ENCODE data around the gene MCM5. TPM values are rescaled to one million over a fixed set of nuclear protein-coding genes. Genes with fewer than 3 reads are reported as not detected.

The MCM5 gene
- total and polyA plus RNA-seq, 2 donors: 27.1 to 86.9 TPM

DNA sequence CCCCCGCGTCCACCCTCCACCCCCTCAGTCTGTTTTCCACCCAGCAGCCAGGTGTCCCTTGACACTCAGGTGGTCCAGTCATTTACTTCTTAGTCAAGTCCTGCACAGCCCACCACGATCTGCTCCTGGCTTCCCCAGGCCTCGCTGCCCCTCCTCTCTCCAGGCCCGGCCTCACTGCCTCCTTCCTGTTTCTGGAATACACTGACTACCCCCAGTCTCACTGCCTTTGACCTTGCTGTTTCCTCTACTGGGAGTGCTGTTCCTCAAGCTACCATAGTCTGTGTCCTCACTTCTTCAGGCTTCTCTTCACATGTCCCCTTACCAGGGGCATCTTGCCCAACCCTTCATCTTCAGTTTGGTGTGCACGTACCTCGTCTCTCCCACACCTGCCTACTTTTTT is 7.4 kb downstream of the MCM5 start:
- no peaks in the 10 kb centered on the region for H3K9me3 ChIP-seq (ENCODE audit: control insufficient read depth in 2 of 2, insufficient read depth in 1 of 2, low read length in 1 of 2)
- no peak overlapping the region for H3K4me3 ChIP-seq (ENCODE audit: low read length in 2 of 2)
- no peaks in the 10 kb centered on the region for H3K27me3 ChIP-seq (ENCODE audit: control insufficient read depth in 2 of 2, insufficient read depth in 1 of 2, low read length in 1 of 2)
- peaks cover 84 to 88% of the 10 kb centered on the region in 2 donors for H3K36me3 ChIP-seq (ENCODE audit: control insufficient read depth in 2 of 2, insufficient read depth in 2 of 2, low read length in 1 of 2)
- H3K27ac ChIP-seq (ENCODE audit: low read depth in 1 of 2, low read length in 1 of 2): no peak overlapping the region
- peaks cover 0 to 18% of the 10 kb centered on the region in 2 donors for H3K4me1 ChIP-seq (ENCODE audit: control insufficient read depth in 2 of 2, insufficient read depth in 2 of 2, low read length in 2 of 2)
- no peak for DNase-seq (ENCODE audit: low read depth in 6 of 9, low spot score in 9 of 9)
- 91% methylated on average over 7 of the region's 7 CpGs for WGBS

DNA sequence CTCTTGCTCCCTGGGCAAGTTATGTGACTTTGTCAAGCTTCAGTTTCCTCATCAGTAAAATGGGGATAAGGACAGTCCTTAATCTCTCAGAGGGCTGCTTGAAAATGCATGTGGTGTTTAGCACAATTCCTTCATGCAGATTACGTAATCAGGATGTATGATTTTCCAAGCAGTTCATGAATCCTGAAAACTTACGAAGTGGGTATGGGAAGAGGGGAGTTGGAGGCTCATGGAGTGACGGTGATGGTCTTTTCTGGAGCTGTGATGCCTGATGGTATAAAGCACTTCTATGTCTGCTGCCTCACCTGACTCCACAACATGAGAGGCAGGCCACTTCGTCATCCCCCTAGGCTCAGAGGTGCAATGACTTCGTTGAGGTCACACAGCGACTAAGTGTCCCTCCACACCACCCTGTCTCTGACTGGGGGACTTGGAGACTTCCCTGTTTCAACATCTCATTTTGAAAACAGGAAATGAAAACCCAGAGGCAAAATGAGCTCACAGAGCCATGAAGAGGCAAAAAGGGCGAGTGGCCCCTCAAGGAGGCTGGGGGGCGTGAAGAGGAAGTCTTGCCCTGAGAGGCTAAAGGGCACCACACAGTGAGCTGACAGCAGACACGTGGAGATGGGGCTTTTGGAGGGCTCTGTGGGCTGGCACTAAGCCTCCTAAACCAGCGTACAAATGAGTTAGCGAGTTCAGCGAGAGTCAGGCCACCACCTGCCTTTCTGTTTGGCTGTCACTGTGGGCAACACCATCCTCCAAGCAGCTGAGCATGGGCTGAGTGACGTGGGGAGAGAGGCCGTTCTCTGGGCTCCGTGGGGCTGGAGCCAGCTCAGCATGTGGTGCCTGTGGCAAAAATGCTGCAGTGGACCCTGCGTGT is 10.1 kb downstream of the MCM5 start:
- 83% methylated on average over 16 of the region's 16 CpGs for WGBS
- H3K4me3 ChIP-seq (ENCODE audit: low read length in 2 of 2): no peak overlapping the region
- peaks cover 85% of the 10 kb centered on the region in 2 donors for H3K36me3 ChIP-seq (ENCODE audit: control insufficient read depth in 2 of 2, insufficient read depth in 2 of 2, low read length in 1 of 2)
- no peaks in the 10 kb centered on the region for H3K27me3 ChIP-seq (ENCODE audit: control insufficient read depth in 2 of 2, insufficient read depth in 1 of 2, low read length in 1 of 2)
- H3K9me3 ChIP-seq (ENCODE audit: control insufficient read depth in 2 of 2, insufficient read depth in 1 of 2, low read length in 1 of 2): no peaks in the 10 kb centered on the region
- H3K27ac ChIP-seq (ENCODE audit: low read depth in 1 of 2, low read length in 1 of 2): peak overlapping the region; percentile 21 to 43
- H3K4me1 ChIP-seq (ENCODE audit: control insufficient read depth in 2 of 2, insufficient read depth in 2 of 2, low read length in 2 of 2): peaks cover 0 to 10% of the 10 kb centered on the region in 2 donors
- DNase-seq (ENCODE audit: low read depth in 6 of 9, low spot score in 9 of 9): peak in 1 of 9 donors; percentile 56

DNA sequence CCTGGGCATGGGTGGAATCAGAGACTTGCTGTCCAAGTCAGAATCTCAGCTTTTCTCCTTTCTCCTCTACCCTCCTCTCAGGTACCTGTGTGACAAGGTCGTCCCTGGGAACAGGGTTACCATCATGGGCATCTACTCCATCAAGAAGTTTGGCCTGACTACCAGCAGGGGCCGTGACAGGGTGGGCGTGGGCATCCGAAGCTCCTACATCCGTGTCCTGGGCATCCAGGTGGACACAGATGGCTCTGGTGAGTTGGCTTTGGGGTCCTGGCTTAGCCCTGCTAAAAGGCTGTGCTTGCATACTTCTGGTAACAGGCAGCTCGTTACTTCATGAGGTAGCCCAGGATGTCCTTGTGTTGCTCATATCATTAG is 10.7 kb downstream of the MCM5 start:
- peaks cover 0 to 10% of the 10 kb centered on the region in 2 donors for H3K4me1 ChIP-seq (ENCODE audit: control insufficient read depth in 2 of 2, insufficient read depth in 2 of 2, low read length in 2 of 2)
- H3K36me3 ChIP-seq (ENCODE audit: control insufficient read depth in 2 of 2, insufficient read depth in 2 of 2, low read length in 1 of 2): peaks cover 84 to 92% of the 10 kb centered on the region in 2 donors
- no peaks in the 10 kb centered on the region for H3K27me3 ChIP-seq (ENCODE audit: control insufficient read depth in 2 of 2, insufficient read depth in 1 of 2, low read length in 1 of 2)
- no peak overlapping the region for H3K4me3 ChIP-seq (ENCODE audit: low read length in 2 of 2)
- DNase-seq (ENCODE audit: low read depth in 6 of 9, low spot score in 9 of 9): no peak
- no peaks in the 10 kb centered on the region for H3K9me3 ChIP-seq (ENCODE audit: control insufficient read depth in 2 of 2, insufficient read depth in 1 of 2, low read length in 1 of 2)
- H3K27ac ChIP-seq (ENCODE audit: low read depth in 1 of 2, low read length in 1 of 2): peak overlapping the region; percentile 21 to 43
- WGBS: 97% methylated on average over 6 of the region's 6 CpGs

DNA sequence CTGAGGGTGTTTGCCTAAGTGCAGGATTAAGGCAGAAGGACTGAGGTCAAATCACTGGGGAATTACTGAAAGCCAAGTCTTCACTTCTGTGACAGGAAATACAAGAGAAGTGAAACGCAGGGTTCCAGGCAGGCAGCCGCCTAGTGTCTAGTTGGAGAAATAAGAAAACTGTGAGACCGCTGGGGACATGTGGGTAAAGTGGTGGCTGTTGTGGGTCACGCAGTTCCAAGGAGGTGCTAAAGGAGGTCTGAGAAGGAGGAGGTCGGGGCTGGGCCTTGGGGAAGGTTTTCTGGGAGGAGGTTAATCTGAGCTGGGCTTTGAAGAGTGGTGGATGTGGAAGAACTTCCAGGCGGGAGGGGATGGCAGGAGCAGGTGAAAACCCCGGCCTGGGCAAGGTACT is 11.2 kb downstream of the MCM5 start:
- DNase-seq (ENCODE audit: low read depth in 6 of 9, low spot score in 9 of 9): no peak
- H3K27me3 ChIP-seq (ENCODE audit: control insufficient read depth in 2 of 2, insufficient read depth in 1 of 2, low read length in 1 of 2): no peaks in the 10 kb centered on the region
- peaks cover 85 to 93% of the 10 kb centered on the region in 2 donors for H3K36me3 ChIP-seq (ENCODE audit: control insufficient read depth in 2 of 2, insufficient read depth in 2 of 2, low read length in 1 of 2)
- no peak overlapping the region for H3K4me3 ChIP-seq (ENCODE audit: low read length in 2 of 2)
- H3K4me1 ChIP-seq (ENCODE audit: control insufficient read depth in 2 of 2, insufficient read depth in 2 of 2, low read length in 2 of 2): peaks cover 0 to 10% of the 10 kb centered on the region in 2 donors
- H3K27ac ChIP-seq (ENCODE audit: low read depth in 1 of 2, low read length in 1 of 2): no peak overlapping the region
- 93% methylated on average over 7 of the region's 7 CpGs for WGBS
- H3K9me3 ChIP-seq (ENCODE audit: control insufficient read depth in 2 of 2, insufficient read depth in 1 of 2, low read length in 1 of 2): no peaks in the 10 kb centered on the region

DNA sequence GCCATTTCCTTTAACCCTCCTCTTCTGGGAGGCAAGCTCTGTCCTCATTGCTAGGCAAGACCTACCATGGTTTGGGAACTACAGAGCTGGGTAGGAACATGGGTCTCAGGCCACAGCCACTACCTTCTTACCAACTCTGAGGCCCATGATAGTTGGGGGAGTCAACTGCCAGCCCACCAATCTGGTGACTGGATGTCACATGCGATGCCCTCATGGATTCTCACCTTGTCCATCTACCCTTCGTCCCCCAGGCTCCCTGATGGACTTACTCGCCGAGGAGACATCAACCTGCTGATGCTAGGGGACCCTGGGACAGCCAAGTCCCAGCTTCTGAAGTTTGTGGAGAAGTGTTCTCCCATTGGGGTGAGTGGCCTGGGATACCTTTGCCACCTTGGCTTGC is 13.7 kb downstream of the MCM5 start:
- Histone ChIP-seq H3K4me3 (ENCODE audit: low read length in 2 of 2) (no peak overlapping the region), H3K9me3 (ENCODE audit: control insufficient read depth in 2 of 2, insufficient read depth in 1 of 2, low read length in 1 of 2) (no peaks in the 10 kb centered on the region), H3K27me3 (ENCODE audit: control insufficient read depth in 2 of 2, insufficient read depth in 1 of 2, low read length in 1 of 2) (no peaks in the 10 kb centered on the region), H3K27ac (ENCODE audit: low read depth in 1 of 2, low read length in 1 of 2) (no peak overlapping the region), H3K4me1 (ENCODE audit: control insufficient read depth in 2 of 2, insufficient read depth in 2 of 2, low read length in 2 of 2) (peaks cover 0 to 11% of the 10 kb centered on the region in 2 donors), H3K36me3 (ENCODE audit: control insufficient read depth in 2 of 2, insufficient read depth in 2 of 2, low read length in 1 of 2) (peaks cover 82 to 89% of the 10 kb centered on the region in 2 donors)
- WGBS: 98% methylated on average over 4 of the region's 4 CpGs
- DNase-seq (ENCODE audit: low read depth in 6 of 9, low spot score in 9 of 9): no peak

DNA sequence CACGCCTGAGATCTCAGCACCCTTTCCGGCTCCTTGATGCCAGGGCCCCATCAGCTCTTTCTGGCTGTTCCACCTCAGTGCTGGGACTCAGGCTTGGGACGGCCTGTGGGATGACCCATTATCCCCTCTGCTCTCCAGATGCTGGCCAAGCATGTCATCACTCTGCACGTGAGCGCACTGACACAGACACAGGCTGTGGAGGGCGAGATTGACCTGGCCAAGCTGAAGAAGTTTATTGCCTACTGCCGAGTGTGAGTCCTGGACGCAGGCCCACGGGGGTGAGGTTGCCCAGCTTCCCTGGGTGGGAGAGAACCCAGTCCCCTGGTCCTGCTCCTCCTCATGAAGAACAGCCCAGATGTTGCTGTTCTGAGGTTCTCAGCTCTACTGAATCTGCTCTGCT is 17.7 kb downstream of the MCM5 start:
- Histone ChIP-seq H3K36me3 (ENCODE audit: control insufficient read depth in 2 of 2, insufficient read depth in 2 of 2, low read length in 1 of 2) (peaks cover 88 to 90% of the 10 kb centered on the region in 2 donors), H3K9me3 (ENCODE audit: control insufficient read depth in 2 of 2, insufficient read depth in 1 of 2, low read length in 1 of 2) (no peaks in the 10 kb centered on the region), H3K27ac (ENCODE audit: low read depth in 1 of 2, low read length in 1 of 2) (no peak overlapping the region), H3K4me1 (ENCODE audit: control insufficient read depth in 2 of 2, insufficient read depth in 2 of 2, low read length in 2 of 2) (peaks cover 0 to 14% of the 10 kb centered on the region in 2 donors), H3K4me3 (ENCODE audit: low read length in 2 of 2) (no peak overlapping the region), H3K27me3 (ENCODE audit: control insufficient read depth in 2 of 2, insufficient read depth in 1 of 2, low read length in 1 of 2) (no peaks in the 10 kb centered on the region)
- WGBS: 98% methylated on average over 9 of the region's 9 CpGs
- DNase-seq (ENCODE audit: low read depth in 6 of 9, low spot score in 9 of 9): no peak

DNA sequence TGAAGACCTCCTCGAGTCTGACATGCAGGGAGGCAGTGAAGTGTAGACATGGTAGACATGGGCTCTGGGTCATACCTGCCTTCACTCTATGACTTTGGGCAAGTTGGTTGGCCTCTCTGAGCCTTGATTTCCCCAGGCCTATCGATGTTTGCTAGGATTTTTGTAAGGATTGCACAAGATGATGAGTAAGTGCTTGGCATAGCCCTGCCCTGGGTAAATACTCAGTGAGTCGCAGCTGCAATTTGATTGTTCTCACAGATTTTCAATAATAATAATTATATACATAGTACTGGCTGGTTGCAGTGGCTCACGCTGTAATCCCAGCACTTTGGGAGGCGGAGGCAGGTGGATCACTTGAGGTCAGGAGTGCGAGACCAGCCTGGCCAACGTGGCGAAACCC is 18.1 kb downstream of the MCM5 start:
- DNase-seq (ENCODE audit: low read depth in 6 of 9, low spot score in 9 of 9): no peak
- no peaks in the 10 kb centered on the region for H3K27me3 ChIP-seq (ENCODE audit: control insufficient read depth in 2 of 2, insufficient read depth in 1 of 2, low read length in 1 of 2)
- 98% methylated on average over 8 of the region's 8 CpGs for WGBS

DNA sequence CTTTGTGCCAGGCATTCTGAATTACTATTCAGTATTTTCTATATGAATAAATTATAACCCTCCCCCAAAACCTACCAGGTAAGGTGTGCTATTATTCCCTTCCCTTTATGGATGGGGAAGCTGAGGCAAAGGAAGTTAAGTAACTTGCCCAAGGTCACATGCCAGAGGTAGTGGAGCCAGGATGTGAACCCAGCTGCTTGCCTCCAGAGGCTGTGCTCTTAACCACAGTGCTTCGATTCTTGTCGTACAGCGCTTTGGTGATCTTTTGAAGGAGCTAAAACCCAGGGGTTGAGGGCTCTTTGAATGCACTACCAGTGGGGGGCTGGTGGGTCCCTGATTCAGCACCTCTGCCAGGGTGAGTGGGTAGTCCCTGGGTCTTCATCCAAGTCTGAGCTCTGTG is 18.8 kb downstream of the MCM5 start:
- DNase-seq (ENCODE audit: low read depth in 6 of 9, low spot score in 9 of 9): peak in 4 of 9 donors; percentile 18 to 59 (median 38)
- whole genome bisulfite sequencing: 56% methylated on average over 3 of the region's 3 CpGs
- Histone ChIP-seq H3K9me3 (ENCODE audit: control insufficient read depth in 2 of 2, insufficient read depth in 1 of 2, low read length in 1 of 2) (no peaks in the 10 kb centered on the region), H3K4me3 (ENCODE audit: low read length in 2 of 2) (no peak overlapping the region), H3K27me3 (ENCODE audit: control insufficient read depth in 2 of 2, insufficient read depth in 1 of 2, low read length in 1 of 2) (no peaks in the 10 kb centered on the region), H3K27ac (ENCODE audit: low read depth in 1 of 2, low read length in 1 of 2) (peak overlapping the region in 1 of 2 donors; percentile 65), H3K4me1 (ENCODE audit: control insufficient read depth in 2 of 2, insufficient read depth in 2 of 2, low read length in 2 of 2) (peaks cover 0 to 14% of the 10 kb centered on the region in 2 donors), H3K36me3 (ENCODE audit: control insufficient read depth in 2 of 2, insufficient read depth in 2 of 2, low read length in 1 of 2) (peaks cover 93 to 94% of the 10 kb centered on the region in 2 donors)

More for the DNA sequence above, 18.1 kb downstream of the MCM5 start:
- peaks cover 92 to 93% of the 10 kb centered on the region in 2 donors for H3K36me3 ChIP-seq (ENCODE audit: control insufficient read depth in 2 of 2, insufficient read depth in 2 of 2, low read length in 1 of 2)
- no peaks in the 10 kb centered on the region for H3K9me3 ChIP-seq (ENCODE audit: control insufficient read depth in 2 of 2, insufficient read depth in 1 of 2, low read length in 1 of 2)
- no peak overlapping the region for H3K27ac ChIP-seq (ENCODE audit: low read depth in 1 of 2, low read length in 1 of 2)
- H3K4me3 ChIP-seq (ENCODE audit: low read length in 2 of 2): no peak overlapping the region
- peaks cover 0 to 14% of the 10 kb centered on the region in 2 donors for H3K4me1 ChIP-seq (ENCODE audit: control insufficient read depth in 2 of 2, insufficient read depth in 2 of 2, low read length in 2 of 2)

DNA sequence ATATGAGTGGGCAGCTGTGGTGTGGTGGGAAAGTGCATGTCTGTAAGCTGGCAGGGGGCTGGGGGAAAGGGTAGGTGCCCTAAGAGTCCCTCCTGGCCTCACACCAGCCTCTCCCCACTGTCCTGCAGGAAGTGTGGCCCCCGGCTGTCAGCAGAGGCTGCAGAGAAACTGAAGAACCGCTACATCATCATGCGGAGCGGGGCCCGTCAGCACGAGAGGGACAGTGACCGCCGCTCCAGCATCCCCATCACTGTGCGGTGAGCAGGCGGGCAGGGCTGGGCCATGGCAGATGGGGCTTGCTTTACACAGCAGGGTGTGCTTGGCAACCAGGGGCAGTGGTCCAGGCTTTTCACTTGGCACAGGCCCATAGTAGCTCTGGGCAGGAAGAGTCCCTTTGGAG is 19.8 kb downstream of the MCM5 start:
- Histone ChIP-seq H3K4me1 (ENCODE audit: control insufficient read depth in 2 of 2, insufficient read depth in 2 of 2, low read length in 2 of 2) (peaks cover 0 to 14% of the 10 kb centered on the region in 2 donors), H3K27ac (ENCODE audit: low read depth in 1 of 2, low read length in 1 of 2) (no peak overlapping the region), H3K27me3 (ENCODE audit: control insufficient read depth in 2 of 2, insufficient read depth in 1 of 2, low read length in 1 of 2) (no peaks in the 10 kb centered on the region), H3K4me3 (ENCODE audit: low read length in 2 of 2) (no peak overlapping the region), H3K36me3 (ENCODE audit: control insufficient read depth in 2 of 2, insufficient read depth in 2 of 2, low read length in 1 of 2) (peaks cover 94 to 95% of the 10 kb centered on the region in 2 donors), H3K9me3 (ENCODE audit: control insufficient read depth in 2 of 2, insufficient read depth in 1 of 2, low read length in 1 of 2) (no peaks in the 10 kb centered on the region)
- DNase-seq (ENCODE audit: low read depth in 6 of 9, low spot score in 9 of 9): no peak
- WGBS: 99% methylated on average over 10 of the region's 10 CpGs
